22Rv1 (cell line): ENCODE measurements around the gene PAPSS2.

Experiments
- H3K27ac ChIP-seq: fragments of 450-650 bp; 2 replicates; pipeline ENCODE4 v1.5.1; 2017
- CTCF ChIP-seq: fragments of 450-650 bp; IDR thresholded peaks from 2 replicates; pipeline ENCODE4 v1.5.1; 2017; ENCODE audit warnings: mild to moderate bottlenecking
- ZFX ChIP-seq: fragments of 450-650 bp; IDR thresholded peaks from 2 replicates; pipeline ENCODE4 v1.6.1; 2017; ENCODE audit warnings: antibody characterized with exemption, borderline replicate concordance

Gene PAPSS2

DNA sequence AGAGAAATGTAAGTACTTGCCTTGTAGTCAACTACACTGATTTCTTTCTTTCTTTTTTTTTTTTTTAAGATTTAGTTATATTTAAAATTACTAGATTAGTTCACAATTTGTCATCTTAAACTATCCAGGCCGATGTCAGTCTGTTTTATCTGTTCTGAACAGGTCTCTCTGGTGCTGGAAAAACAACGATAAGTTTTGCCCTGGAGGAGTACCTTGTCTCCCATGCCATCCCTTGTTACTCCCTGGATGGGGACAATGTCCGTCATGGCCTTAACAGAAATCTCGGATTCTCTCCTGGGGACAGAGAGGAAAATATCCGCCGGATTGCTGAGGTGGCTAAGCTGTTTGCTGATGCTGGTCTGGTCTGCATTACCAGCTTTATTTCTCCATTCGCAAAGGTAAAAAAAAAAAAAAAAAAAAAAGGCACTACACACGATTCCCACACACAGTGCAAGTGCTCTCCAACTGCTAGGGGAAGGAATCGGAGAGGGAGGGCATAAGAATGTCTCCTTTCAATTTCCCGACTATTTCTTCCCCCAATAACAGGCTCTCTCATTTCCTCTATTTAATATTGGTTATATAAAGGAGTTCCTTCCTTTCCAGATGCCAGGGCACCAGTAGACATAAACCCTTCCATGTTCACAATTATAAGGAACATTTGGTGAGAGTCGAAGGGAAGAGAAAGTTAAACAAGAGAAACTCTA lies 53.4 kb downstream of the PAPSS2 start:
- no peak overlapping the region for H3K27ac ChIP-seq
- TF ChIP-seq ZFX (no peak), CTCF (no peak)

- no peak for TF ChIP-seq ZFX
Measured at GRCh38 chr10:87713707-87714106, 54.0 kb downstream of the PAPSS2 start.

GRCh38 chr10:87715552-87716347 lies 56.1 kb downstream of the PAPSS2 start:
- no peak overlapping the region for H3K27ac ChIP-seq
- no peak for TF ChIP-seq CTCF
- no peak for TF ChIP-seq ZFX

More at GRCh38 chr10:87713707-87714106, 54.0 kb downstream of the PAPSS2 start:
- H3K27ac ChIP-seq = no peak overlapping the region

DNA sequence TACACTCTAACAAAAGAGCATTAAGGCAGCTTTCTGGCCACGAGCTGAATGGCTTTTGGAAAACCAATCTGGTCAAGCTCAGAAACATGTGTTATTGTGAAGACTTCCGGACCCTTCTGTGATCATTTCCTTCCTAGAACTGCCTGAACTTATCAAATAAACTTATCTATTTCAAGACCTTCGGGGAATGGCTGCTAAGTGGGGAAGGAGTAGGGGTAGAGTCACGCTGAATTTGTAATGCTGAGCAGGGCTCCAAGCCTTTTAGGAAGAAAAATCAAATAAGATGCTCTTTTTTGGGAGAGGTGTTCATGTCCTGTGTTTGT lies 56.6 kb downstream of the PAPSS2 start:
- H3K27ac ChIP-seq = no peak overlapping the region

DNA sequence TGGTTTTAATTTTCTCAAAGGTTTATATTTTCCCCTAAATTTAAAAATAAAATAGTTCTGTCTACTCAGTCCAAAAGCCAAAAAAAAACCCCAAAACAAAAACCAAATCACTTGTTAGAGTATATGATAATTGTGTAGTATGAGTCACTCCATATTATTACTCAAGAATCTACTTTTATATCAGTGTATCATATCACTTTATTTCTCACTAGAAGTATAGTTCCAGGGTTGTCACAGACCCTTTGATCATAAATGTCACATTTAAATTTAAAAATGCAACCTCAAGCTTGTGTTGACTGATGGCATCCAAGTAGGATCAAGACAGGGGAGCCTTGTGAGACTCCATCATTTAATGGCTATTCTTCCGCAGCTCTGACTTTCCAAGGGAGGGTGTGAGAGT lies 61.0 kb downstream of the PAPSS2 start:
- no peak overlapping the region for H3K27ac ChIP-seq
- TF ChIP-seq ZFX = no peak
- no peak for TF ChIP-seq CTCF

More for the DNA sequence above, 56.6 kb downstream of the PAPSS2 start:
- TF ChIP-seq CTCF = no peak

DNA sequence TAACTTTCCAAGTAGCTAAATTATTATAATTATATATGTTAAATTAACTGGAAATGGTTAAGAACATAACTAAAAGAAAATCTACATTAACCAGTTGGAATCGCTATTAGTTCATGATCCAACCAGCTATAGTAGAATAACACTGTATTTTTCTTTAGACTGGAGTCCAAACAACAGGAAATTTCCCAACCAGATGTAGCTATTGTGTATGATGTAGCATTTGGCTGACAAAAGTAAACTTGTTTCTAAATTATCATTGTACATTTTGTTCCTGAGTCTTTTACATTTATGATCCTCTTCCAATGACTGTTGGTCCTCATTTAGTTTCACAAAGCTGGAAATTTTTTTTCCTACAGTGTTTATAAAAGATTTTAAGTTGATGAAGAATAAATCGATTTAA lies 62.1 kb downstream of the PAPSS2 start:
- TF ChIP-seq ZFX (no peak), CTCF (no peak)
- no peak overlapping the region for H3K27ac ChIP-seq

GRCh38 chr10:87722716-87723115 lies 63.0 kb downstream of the PAPSS2 start:
- no peak for TF ChIP-seq ZFX
- no peak for TF ChIP-seq CTCF
- H3K27ac ChIP-seq = no peak overlapping the region
